ENCODE results near the gene NCBP3. TPM values are rescaled to one million over a fixed set of nuclear protein-coding genes. Genes with fewer than 3 reads are reported as not detected.
"Not testable (repeated sequence)": the region's sequence is repeated elsewhere in the genome, so short reads cannot be mapped to it uniquely, and the experiment has no call there.

The NCBP3 gene
- total RNA-seq, 1 donor from 2014 or later = 57.2 TPM

DNA sequence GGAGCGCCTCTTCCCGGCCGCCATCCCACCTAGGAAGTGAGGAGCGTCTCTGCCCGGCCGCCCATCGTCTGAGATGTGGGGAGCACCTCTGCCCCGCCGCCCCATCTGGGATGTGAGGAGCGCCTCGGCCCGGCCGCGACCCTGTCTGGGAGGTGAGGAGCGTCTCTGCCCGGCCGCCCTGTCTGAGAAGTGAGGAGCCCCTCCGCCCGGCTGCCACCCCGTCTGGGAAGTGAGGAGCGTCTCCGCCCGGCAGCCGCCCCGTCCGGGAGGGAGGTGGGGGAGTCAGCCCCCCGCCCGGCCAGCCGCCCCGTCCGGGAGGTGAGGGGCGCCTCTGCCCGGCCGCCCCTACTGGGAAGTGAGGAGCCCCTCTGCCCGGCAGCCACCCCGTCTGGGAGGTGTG is 8.2 kb upstream of the NCBP3 start:
- H3K27ac Mint-ChIP-seq; H3K4me3 Mint-ChIP-seq (ENCODE audit: low read depth); DNase-seq (ENCODE audit: low spot score); H3K36me3 Mint-ChIP-seq (ENCODE audit: low read depth); intact Hi-C loops (cut with micrococcal nuclease); H3K9me3 Mint-ChIP-seq; H3K4me1 Mint-ChIP-seq (ENCODE audit: low read depth): not testable (repeated sequence)
- peaks cover 13% of the 10 kb centered on the region for H3K27me3 Mint-ChIP-seq (ENCODE audit: low read depth)

DNA sequence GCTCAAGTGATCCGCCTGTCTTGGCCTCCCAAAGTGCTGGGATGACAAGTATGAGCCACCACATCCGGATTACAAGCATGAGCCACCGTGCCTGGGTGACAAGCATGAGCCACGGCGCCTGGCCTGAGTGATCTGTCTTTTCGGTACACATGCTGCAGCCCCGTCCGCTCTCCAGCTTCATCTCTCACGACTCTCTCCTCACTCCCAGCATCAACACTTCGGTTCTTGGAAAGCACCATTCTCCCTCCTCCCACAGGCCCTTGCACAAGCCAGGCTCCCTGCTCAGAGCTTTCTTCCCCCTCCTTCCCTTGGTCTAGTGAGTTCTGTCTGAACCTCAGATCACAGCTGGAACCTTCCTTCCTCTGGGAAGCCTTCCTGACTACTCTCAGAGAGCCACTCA is 6.5 kb upstream of the NCBP3 start:
- Mint-ChIP-seq H3K4me1 (ENCODE audit: low read depth) (no peaks in the 10 kb centered on the region), H3K27me3 (ENCODE audit: low read depth) (peaks cover 17% of the 10 kb centered on the region), H3K36me3 (ENCODE audit: low read depth) (no peaks in the 10 kb centered on the region), H3K9me3 (no peaks in the 10 kb centered on the region), H3K27ac (no peak overlapping the region), H3K4me3 (ENCODE audit: low read depth) (no peak overlapping the region)
- DNase-seq (ENCODE audit: low spot score) = no peak
- intact Hi-C loops (cut with micrococcal nuclease) = no loop called here

DNA sequence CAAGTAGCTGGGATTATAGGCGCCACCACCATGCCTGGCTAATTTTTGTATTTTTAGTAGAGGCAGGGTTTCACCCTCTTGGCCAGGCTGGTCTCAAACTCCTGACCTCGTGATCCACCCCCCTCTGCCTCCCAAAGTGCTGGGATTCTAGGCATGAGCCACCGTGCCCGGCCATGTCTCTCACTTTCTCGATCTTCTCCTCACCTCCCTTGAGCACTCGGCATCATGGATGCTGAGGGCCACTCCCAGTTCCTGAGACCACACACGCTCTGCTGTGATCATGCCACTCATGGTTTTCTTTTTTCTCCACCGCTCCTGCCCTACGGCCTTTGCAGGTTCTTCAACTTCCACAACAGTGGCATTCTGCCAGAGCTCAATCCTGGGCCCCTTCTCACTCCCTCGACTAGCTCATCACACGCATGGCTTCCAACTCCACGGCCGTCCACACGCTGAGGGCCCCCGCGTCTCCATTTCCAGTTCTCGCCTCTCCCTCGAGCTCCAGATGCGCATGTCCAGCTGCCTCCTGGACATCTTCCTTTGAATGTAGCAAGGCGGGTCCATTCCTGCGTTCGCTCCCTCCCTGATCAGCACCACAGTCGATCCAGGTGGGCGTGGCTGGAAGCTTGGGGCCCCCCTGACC is 5.5 kb upstream of the NCBP3 start:
- Mint-ChIP-seq H3K4me3 (ENCODE audit: low read depth) (no peak overlapping the region), H3K27ac (no peak overlapping the region), H3K27me3 (ENCODE audit: low read depth) (peaks cover 17% of the 10 kb centered on the region), H3K9me3 (no peaks in the 10 kb centered on the region), H3K4me1 (ENCODE audit: low read depth) (peaks cover 2% of the 10 kb centered on the region), H3K36me3 (ENCODE audit: low read depth) (no peaks in the 10 kb centered on the region)
- intact Hi-C loops (cut with micrococcal nuclease) = no loop called here
- no peak for DNase-seq (ENCODE audit: low spot score)

DNA sequence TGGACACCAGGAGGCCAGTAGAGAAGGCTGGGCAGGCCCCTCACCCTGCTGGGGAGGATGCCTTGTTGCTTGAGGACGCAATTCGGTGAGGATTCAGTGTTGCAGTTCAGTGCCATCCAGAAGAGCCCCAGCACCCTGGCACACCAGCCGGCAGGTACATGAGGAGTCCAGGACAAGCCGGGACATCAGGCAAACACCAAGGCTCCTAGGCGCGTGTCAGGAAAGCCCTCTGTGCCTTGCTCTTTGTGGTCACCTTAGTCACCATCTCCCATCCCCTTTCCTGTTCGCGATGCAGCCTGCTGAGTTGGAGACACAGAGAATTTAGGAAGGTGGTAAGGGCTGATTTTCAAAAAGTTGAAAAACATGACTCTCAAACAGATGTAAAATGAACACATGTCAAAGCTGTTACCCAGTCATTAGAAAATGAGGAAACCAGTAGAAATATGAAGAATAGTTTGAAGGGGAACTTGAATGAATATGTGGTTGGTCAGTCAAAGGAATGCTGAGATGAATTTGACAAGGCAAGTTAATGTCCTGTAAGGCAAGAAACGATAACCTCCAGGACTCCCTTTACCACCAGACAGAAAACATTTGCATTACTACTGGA is 2.3 kb upstream of the NCBP3 start:
- intact Hi-C loops (cut with micrococcal nuclease) = loop anchor here (10.0 kb wide), 1 partner anchor 226 kb away; no protein-coding TSS in a partner anchor
- H3K4me3 Mint-ChIP-seq (ENCODE audit: low read depth) = no peak overlapping the region
- no peak for DNase-seq (ENCODE audit: low spot score)
- H3K27me3 Mint-ChIP-seq (ENCODE audit: low read depth) = peaks cover 17% of the 10 kb centered on the region
- peaks cover 13% of the 10 kb centered on the region for H3K36me3 Mint-ChIP-seq (ENCODE audit: low read depth)
- H3K9me3 Mint-ChIP-seq = no peaks in the 10 kb centered on the region
- H3K4me1 Mint-ChIP-seq (ENCODE audit: low read depth) = peaks cover 19% of the 10 kb centered on the region
- H3K27ac Mint-ChIP-seq = no peak overlapping the region

DNA sequence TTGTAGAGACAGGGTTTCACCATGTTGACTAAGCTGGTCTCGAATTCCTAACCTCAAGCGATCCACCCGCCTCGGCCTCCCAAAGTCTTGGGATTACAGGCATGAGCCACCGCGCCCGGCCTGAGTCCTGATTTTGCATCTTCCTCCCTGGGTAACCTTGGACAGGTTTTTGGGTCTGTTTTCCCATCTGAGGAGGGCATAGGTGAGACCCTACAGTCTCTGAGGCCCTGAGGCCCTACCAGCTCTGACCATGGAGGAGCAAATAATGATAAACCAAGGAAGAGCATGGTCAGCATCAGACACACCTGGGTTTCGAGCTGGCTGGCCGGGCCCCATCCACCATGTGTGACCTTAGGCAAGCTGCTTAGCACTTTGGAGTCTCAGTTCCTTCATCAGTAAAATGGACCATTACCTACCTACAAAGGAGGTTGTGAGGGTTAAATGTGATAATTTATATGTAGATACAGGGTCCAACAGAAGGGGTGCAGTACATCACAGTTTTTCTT is 1.2 kb upstream of the NCBP3 start:
- no peak for DNase-seq (ENCODE audit: low spot score)
- Mint-ChIP-seq H3K9me3 (no peaks in the 10 kb centered on the region), H3K27me3 (ENCODE audit: low read depth) (peaks cover 17% of the 10 kb centered on the region), H3K4me1 (ENCODE audit: low read depth) (peaks cover 20% of the 10 kb centered on the region), H3K36me3 (ENCODE audit: low read depth) (peaks cover 21% of the 10 kb centered on the region), H3K27ac (no peak overlapping the region), H3K4me3 (ENCODE audit: low read depth) (no peak overlapping the region)
- intact Hi-C loops (cut with micrococcal nuclease) = loop anchor here (2.0 to 10.0 kb wide), 2 partner anchors 46 to 228 kb away; partner anchors contain the start of gene CAMKK1

DNA sequence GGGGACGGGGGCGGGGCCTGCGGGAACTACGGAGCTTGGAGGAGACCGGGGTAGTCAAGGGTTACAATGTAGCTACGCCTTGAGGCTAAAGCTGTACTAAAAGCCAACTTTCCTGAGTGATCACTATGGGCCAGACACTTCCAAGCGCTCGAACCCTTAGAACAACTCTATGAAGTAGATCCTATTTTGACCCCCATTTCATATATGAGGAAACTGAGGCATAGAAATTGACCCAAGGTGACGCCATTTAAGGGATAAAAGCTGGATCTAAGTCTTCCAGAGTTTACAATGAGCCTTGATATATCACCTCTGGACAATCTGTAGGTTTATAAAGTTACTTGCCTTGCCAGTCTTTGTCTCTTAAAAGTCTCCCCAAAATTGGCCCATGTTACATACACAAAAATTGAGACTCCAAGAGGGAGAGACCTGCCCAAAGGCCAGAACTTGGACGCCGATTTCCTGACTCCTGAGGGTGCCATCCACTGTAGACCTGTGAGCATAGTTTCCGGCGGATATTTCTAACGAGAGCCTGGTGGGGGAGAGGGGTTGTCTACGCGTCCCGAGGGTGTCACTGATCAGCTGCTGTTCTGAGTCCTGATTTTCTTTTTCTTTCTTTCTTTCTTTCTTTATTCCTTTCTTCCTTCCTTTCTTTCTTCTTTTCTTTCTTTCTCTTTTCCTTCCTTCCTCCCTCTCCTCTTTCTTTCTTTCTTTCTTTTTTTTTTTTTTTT is 555 bp upstream of the NCBP3 start:
- H3K9me3 Mint-ChIP-seq = no peaks in the 10 kb centered on the region
- no peak overlapping the region for H3K27ac Mint-ChIP-seq
- H3K4me3 Mint-ChIP-seq (ENCODE audit: low read depth) = peak overlapping the region; percentile 8
- H3K27me3 Mint-ChIP-seq (ENCODE audit: low read depth) = peaks cover 11% of the 10 kb centered on the region
- peaks cover 22% of the 10 kb centered on the region for H3K36me3 Mint-ChIP-seq (ENCODE audit: low read depth)
- H3K4me1 Mint-ChIP-seq (ENCODE audit: low read depth) = peaks cover 20% of the 10 kb centered on the region
- intact Hi-C loops (cut with micrococcal nuclease) = loop anchor here (2.0 to 10.0 kb wide), 2 partner anchors 46 to 228 kb away; partner anchors contain the start of gene CAMKK1
- DNase-seq (ENCODE audit: low spot score) = no peak

DNA sequence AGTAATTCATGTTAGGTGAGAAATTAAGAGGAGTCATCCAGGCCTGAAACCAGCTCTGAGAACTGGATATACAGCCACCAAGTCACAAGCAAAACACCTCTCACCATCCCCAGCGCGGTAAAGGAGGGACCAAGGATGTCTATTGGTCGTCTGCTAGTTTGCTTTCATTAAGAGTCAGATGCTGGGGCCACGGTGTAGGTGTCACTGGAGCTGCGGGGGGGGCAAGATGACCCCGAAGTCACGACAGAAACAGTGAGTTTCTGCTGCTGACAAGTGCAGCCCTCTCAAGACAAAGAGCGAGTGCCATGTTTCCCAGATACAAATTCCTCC is 790 bp downstream of the NCBP3 start:
- Mint-ChIP-seq H3K4me3 (ENCODE audit: low read depth) (peak overlapping the region; percentile 96), H3K27ac (peak overlapping the region; percentile 95), H3K27me3 (ENCODE audit: low read depth) (peaks cover 5% of the 10 kb centered on the region), H3K4me1 (ENCODE audit: low read depth) (peaks cover 22% of the 10 kb centered on the region), H3K36me3 (ENCODE audit: low read depth) (peaks cover 33% of the 10 kb centered on the region), H3K9me3 (no peaks in the 10 kb centered on the region)
- intact Hi-C loops (cut with micrococcal nuclease) = loop anchor here (10.0 kb wide), 1 partner anchor 230 kb away; no protein-coding TSS in a partner anchor
- DNase-seq (ENCODE audit: low spot score) = no peak

DNA sequence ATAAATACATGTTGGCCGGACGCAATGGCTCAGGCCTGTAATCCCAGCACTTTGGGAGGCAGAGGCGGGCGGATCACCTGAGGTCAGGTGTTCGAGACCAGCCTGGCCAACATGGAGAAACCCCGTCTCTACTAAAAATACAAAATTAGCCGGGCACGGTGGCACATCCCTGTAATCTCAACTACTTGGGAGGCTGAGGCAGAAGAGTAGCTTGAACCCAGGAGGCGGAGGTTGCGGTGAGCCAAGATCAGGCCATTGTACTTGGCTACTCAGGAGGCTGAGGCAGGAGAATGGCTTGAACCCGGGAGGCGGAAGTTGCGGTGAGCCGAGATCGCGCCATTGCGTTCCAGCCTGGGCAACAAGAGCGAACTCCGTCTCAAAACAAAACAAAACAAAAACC is 1.5 kb downstream of the NCBP3 start:
- Mint-ChIP-seq H3K27ac (peak overlapping the region; percentile 95), H3K36me3 (ENCODE audit: low read depth) (peaks cover 40% of the 10 kb centered on the region), H3K4me1 (ENCODE audit: low read depth) (peaks cover 25% of the 10 kb centered on the region), H3K4me3 (ENCODE audit: low read depth) (peak overlapping the region; percentile 96)
- intact Hi-C loops (cut with micrococcal nuclease) = loop anchor here (10.0 kb wide), 1 partner anchor 230 kb away; no protein-coding TSS in a partner anchor
- not testable (repeated sequence) for DNase-seq (ENCODE audit: low spot score); H3K9me3 Mint-ChIP-seq; H3K27me3 Mint-ChIP-seq (ENCODE audit: low read depth)

DNA sequence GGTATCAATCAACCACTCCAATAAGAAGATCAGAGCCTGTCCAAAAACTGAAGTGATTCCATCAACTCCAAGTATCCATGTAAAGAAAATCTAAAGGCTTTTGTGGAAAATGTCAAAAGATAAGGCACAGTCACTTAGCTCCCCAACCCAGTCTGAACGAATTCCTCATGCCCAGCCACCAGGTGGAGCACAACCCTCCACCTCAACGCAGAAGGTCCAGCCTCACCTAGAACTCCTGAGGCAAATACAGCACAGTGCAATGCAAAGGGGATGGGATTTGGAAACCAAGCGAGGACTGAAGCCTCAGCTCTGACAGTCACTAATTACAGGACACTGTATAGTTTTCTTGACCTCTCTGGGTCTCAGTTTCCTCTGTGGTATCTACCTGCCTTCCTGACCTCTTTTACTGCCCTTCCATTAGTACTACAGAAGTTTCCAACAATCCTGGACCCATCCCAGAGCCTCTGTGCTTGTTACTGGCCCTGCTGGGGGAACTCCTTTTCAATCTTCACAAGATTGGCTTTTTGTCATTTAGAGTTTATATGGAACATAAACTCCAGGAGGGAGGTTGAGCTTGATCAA is 2.0 kb downstream of the NCBP3 start:
- Mint-ChIP-seq H3K27me3 (ENCODE audit: low read depth) (peaks cover 4% of the 10 kb centered on the region), H3K9me3 (no peaks in the 10 kb centered on the region), H3K4me3 (ENCODE audit: low read depth) (peak overlapping the region; percentile 96), H3K36me3 (ENCODE audit: low read depth) (peaks cover 44% of the 10 kb centered on the region), H3K27ac (no peak overlapping the region), H3K4me1 (ENCODE audit: low read depth) (peaks cover 26% of the 10 kb centered on the region)
- intact Hi-C loops (cut with micrococcal nuclease) = loop anchor here (10.0 kb wide), 1 partner anchor 231 kb away; no protein-coding TSS in a partner anchor
- peak; percentile 41 for DNase-seq (ENCODE audit: low spot score)

DNA sequence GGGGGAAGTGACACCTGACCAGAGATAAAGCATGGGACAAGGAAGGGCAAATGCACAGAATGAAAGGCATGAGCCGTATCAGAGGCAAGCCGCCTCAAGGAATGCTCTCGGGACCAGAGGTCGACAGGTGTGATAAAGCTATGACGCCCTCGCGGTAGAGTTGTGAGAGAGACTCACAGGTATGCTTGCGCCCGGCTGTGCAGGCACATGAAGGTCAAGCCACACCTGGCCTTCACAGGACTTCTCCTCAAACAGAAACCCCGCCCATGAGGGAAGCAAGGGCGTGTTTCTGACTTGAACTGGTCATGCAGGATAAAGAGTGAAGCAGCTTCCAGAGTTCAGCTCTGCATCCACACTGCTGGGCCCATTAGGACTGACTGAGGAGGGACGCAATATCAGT is 7.8 kb downstream of the NCBP3 start:
- H3K36me3 Mint-ChIP-seq (ENCODE audit: low read depth) = peaks cover 66% of the 10 kb centered on the region
- H3K9me3 Mint-ChIP-seq = no peaks in the 10 kb centered on the region
- H3K4me1 Mint-ChIP-seq (ENCODE audit: low read depth) = peaks cover 22% of the 10 kb centered on the region
- H3K4me3 Mint-ChIP-seq (ENCODE audit: low read depth) = no peak overlapping the region
- DNase-seq (ENCODE audit: low spot score) = no peak
- no peak overlapping the region for H3K27ac Mint-ChIP-seq
- intact Hi-C loops (cut with micrococcal nuclease) = no loop called here
- H3K27me3 Mint-ChIP-seq (ENCODE audit: low read depth) = no peaks in the 10 kb centered on the region

DNA sequence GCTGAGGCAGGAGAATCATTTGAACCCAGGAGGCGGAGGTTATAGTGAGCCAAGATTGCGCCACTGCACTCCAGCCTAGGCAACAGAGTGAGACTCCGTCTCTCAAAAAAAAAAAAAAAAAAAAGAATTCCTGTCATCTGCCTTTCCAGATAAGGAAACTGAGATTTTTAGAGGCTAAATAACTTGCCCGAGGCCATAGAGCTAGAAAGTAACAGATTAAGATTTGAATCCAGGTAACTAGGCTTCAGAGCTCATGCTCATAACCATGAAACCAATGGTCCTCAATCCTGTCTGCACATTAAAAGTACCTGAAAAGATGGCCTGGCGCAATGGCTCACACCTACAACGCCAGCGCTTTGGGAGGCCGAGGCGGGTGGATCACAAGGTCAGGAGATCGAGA is 9.5 kb downstream of the NCBP3 start:
- Mint-ChIP-seq H3K27me3 (ENCODE audit: low read depth) (no peaks in the 10 kb centered on the region), H3K4me1 (ENCODE audit: low read depth) (peaks cover 22% of the 10 kb centered on the region), H3K9me3 (no peaks in the 10 kb centered on the region), H3K4me3 (ENCODE audit: low read depth) (no peak overlapping the region), H3K27ac (no peak overlapping the region), H3K36me3 (ENCODE audit: low read depth) (peaks cover 61% of the 10 kb centered on the region)
- intact Hi-C loops (cut with micrococcal nuclease) = no loop called here
- DNase-seq (ENCODE audit: low spot score) = no peak

DNA sequence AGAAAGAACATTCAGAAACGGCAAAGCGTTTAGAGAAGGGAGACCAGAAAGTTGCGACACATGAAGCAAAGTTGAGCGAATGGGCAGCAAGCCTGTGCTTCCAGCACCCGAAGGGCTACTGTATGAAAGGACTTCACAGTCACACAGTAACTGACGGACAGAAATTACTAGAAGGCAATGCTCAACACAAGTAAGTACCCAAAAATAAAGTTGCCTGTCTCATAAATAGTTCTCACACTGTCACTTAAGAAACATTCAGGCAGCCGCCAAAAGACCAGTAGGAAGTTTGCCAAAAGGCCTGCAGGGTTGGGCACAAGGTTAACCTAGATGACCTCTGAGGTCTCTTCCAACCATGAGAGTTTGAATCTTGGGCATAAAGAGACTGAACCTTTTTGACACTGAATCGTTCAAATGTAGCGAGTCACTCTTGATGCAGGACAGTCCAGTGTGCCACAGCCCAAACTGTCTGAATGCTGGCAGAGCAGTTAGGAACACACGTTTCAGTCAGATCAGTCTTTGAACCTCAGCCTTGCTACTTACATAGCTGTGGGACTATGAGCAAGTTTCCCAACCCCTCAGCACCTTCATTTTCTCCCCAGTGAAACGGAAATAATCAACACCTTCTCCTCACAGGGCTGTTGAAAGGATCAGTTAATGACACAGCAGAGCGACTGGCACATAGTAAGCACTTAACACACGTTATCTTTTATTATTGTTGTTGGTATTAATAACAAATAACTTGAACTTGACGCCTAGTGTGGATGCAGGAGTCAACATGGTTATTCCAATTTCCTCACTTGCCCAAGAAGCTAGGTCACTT is 10.4 kb downstream of the NCBP3 start:
- H3K27ac Mint-ChIP-seq = no peak overlapping the region
- DNase-seq (ENCODE audit: low spot score) = no peak
- H3K9me3 Mint-ChIP-seq = no peaks in the 10 kb centered on the region
- intact Hi-C loops (cut with micrococcal nuclease) = no loop called here
- H3K4me1 Mint-ChIP-seq (ENCODE audit: low read depth) = peaks cover 22% of the 10 kb centered on the region
- no peaks in the 10 kb centered on the region for H3K27me3 Mint-ChIP-seq (ENCODE audit: low read depth)
- no peak overlapping the region for H3K4me3 Mint-ChIP-seq (ENCODE audit: low read depth)
- H3K36me3 Mint-ChIP-seq (ENCODE audit: low read depth) = peaks cover 56% of the 10 kb centered on the region
